Prostate gland (tissue), 2 donors: ENCODE data around the gene FRMD4A. TPM values are rescaled to one million over a fixed set of nuclear protein-coding genes. Genes with fewer than 3 reads are reported as not detected.
A peak's percentile ranks its signal among the peaks of the same experiment; 100 is the strongest.

Experiments
- DNase-seq: peaks from one replicate; pipeline ENCODE4 v3.0.0-alpha.2; 2019; ENCODE audit warnings: low spot score
- H3K27ac ChIP-seq, 2 donors: fragments of 200-600 bp; sonication (generic); 2 replicates each; pipeline ENCODE4 v1.5.1; 2017 to 2019
- H3K27me3 ChIP-seq: fragments of 200-600 bp; sonication (generic); replicated peaks from 2 replicates; pipeline ENCODE4 v1.5.1; 2019; ENCODE audit not compliant: insufficient read depth
- H3K36me3 ChIP-seq, 2 donors: fragments of 200-600 bp; sonication (generic); 1 replicate in 1 of 2; 2 replicates in 1 of 2; pipeline versions ENCODE4 v1.5.1 to v1.8.1; 2017 to 2019
- H3K4me1 ChIP-seq: fragments of 200-600 bp; sonication (generic); replicated peaks from 2 replicates; pipeline ENCODE4 v1.5.1; 2019
- H3K4me3 ChIP-seq, 2 donors: fragments of 200-600 bp; sonication (generic); 2 replicates each; pipeline ENCODE4 v1.5.1; 2017 to 2019
- H3K9me3 ChIP-seq: fragments of 200-600 bp; sonication (generic); 2 replicates; pipeline ENCODE4 v1.5.1; 2017
- CTCF ChIP-seq, 4 experiments: fragments of 200-600 bp in 2 of 4; fragments of 450-650 bp in 2 of 4; sonication (generic) in 2 of 4; IDR thresholded peaks; 1 replicate in 3 of 4; 2 replicates in 1 of 4; pipeline ENCODE4 v1.5.1; 2016 to 2019; ENCODE audit warnings: antibody characterized with exemption in 4 of 4, mild to moderate bottlenecking in 2 of 4, moderate library complexity in 2 of 4
- POLR2A ChIP-seq: fragments of 450-650 bp; IDR thresholded peaks from one replicate; pipeline ENCODE4 v1.6.1; 2016; ENCODE audit warnings: antibody characterized with exemption, mild to moderate bottlenecking
- POLR2AphosphoS5 ChIP-seq: sonication (generic); formaldehyde crosslinking; IDR thresholded peaks from one replicate; pipeline ENCODE4 v1.6.1; 2017; ENCODE audit warnings: antibody characterized with exemption
- WGBS: methylation state at CpG from one replicate; pipeline ENCODE4 v1.1.5; 2018; 5-methylcytosine and 5-hydroxymethylcytosine counted together
- intact Hi-C: fragments of 100-400 bp; cut with DNase I; formaldehyde crosslinking; loops from one replicate; pipeline ENCODE4 v1.14.2; 2022
- total RNA-seq, 2 donors: library from RNA; depleted of rRNA; stranded (reverse); fragments of >200 nt; gene quantifications; one replicate each; pipeline ENCODE4 v1.1.0, GENCODE V29; 2016

Gene FRMD4A
- total RNA-seq, 2 donors from 2014 or later = 38.0 to 53.2 TPM

DNA sequence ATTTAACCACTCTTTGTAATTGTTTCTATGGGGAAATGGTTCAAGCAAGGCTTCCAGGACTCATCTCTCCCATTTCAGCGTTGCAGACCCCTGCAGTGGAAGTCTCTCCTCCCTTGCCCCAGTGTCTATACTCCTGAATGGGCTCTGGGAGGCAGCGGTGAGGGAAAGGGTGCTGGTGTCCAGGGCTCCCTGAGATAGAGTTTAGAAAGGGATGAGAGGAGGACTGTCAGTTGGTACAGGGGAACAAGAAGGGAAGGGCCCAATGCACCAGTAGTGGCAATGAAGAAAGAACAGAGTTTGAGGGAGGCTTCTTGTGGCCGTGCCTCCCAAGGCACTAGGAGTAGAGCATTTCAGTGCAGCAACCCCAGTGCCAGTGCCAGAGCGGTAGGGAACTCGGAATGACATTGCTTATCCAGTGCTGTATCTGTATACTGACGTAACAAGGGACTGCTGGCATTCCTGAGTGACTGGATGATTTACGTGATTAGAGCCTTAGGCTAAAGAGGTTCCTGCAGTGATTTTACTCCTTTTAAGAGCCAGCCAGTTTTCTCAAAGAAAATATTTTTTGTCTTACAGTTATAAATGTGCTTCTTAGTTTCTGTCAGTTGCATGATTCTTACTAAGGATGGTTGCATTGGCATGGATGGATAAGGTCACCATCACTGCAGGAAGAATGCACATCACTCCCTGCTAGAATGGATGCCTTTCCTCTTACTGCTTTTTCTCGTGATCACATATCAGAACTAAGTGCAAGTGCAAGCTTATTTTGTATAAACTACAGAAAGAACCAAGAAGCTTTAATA, 716.0 kb downstream of the FRMD4A start:
- Histone ChIP-seq H3K27ac (no peak overlapping the region), H3K9me3 (no peaks in the 10 kb centered on the region), H3K4me3 (no peak overlapping the region), H3K4me1 (peaks cover 3% of the 10 kb centered on the region), H3K36me3 (no peaks in the 10 kb centered on the region), H3K27me3 (no peaks in the 10 kb centered on the region)
- intact Hi-C loops = loop anchor here (2.0 to 5.0 kb wide), 2 partner anchors 46 to 478 kb away; no protein-coding TSS in a partner anchor
- TF ChIP-seq POLR2A (no peak), CTCF (IDR thresholded peaks at IDR 0.05) (no peak), POLR2AphosphoS5 (peak; percentile 56)
- DNase-seq = peak; percentile 40
- WGBS = 41% methylated on average over 8 of the region's 8 CpGs

DNA sequence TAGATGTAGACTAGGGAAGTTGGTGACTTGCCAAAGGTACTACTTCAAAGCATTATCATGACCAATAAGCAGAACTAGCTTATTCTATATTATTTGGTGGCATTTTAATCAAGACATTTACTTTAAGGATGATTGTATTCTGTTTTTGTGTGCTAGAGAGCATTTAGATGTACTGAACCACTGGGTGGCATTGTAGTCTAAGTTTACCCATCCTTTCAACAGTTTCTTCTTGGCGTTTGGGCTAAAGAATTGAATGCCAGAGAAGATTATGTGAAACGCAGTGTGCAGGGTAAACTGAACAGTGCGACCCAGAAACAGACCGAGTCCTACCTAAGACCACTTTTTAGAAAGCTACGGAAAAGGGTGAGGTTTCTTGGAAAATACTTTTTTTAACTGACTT, 717.2 kb downstream of the FRMD4A start:
- H3K4me1 ChIP-seq = peaks cover 3% of the 10 kb centered on the region
- H3K9me3 ChIP-seq = no peaks in the 10 kb centered on the region
- intact Hi-C loops = loop anchor here (2.0 to 5.0 kb wide), 2 partner anchors 163 to 479 kb away; no protein-coding TSS in a partner anchor
- no peaks in the 10 kb centered on the region for H3K27me3 ChIP-seq
- no peak overlapping the region for H3K4me3 ChIP-seq
- 15% methylated on average over 5 of the region's 5 CpGs for WGBS
- H3K36me3 ChIP-seq = no peaks in the 10 kb centered on the region
- no peak overlapping the region for H3K27ac ChIP-seq
- TF ChIP-seq POLR2AphosphoS5 = no peak
- TF ChIP-seq CTCF (IDR thresholded peaks at IDR 0.05) = peak in 3 of 4 experiments; percentile 23 to 54 (median 45)
- peak; percentile 9 for DNase-seq

- no peak for DNase-seq
- Histone ChIP-seq H3K9me3 (no peaks in the 10 kb centered on the region), H3K4me1 (peaks cover 3% of the 10 kb centered on the region), H3K4me3 (no peak overlapping the region), H3K27ac (no peak overlapping the region), H3K36me3 (no peaks in the 10 kb centered on the region), H3K27me3 (no peaks in the 10 kb centered on the region)
- TF ChIP-seq POLR2AphosphoS5 = no peak
- TF ChIP-seq CTCF (IDR thresholded peaks at IDR 0.05) = no peak
- TF ChIP-seq POLR2A = no peak
- intact Hi-C loops = loop anchor here (2.0 to 5.0 kb wide), 2 partner anchors 164 to 479 kb away; no protein-coding TSS in a partner anchor
- WGBS = 56% methylated on average over 3 of the region's 3 CpGs
These were observed 717.9 kb downstream of the FRMD4A start for GRCh38 chr10:13612654-13613373.

- H3K4me1 ChIP-seq = no peaks in the 10 kb centered on the region
- TF ChIP-seq CTCF (IDR thresholded peaks at IDR 0.05) (no peak), POLR2AphosphoS5 (peak; percentile 61)
- intact Hi-C loops = no loop called here
- H3K27me3 ChIP-seq = no peaks in the 10 kb centered on the region
- H3K4me3 ChIP-seq = no peak overlapping the region
- DNase-seq = peak; percentile 57
- no peaks in the 10 kb centered on the region for H3K36me3 ChIP-seq
- 36% methylated on average over 8 of the region's 8 CpGs for WGBS
- no peak overlapping the region for H3K27ac ChIP-seq
- no peaks in the 10 kb centered on the region for H3K9me3 ChIP-seq
These were observed 722.4 kb downstream of the FRMD4A start for GRCh38 chr10:13608246-13608853.
